CD4-positive, CD25-positive, alpha-beta regulatory T cell (primary cell): ENCODE results near the gene TMEM132C. TPM values are rescaled to one million over a fixed set of nuclear protein-coding genes. Genes with fewer than 3 reads are reported as not detected.
A peak's percentile ranks its signal among the peaks of the same experiment; 100 is the strongest.

Source experiments
- ATAC-seq, 2 donors: fragments of 150-1000 bp; cut with Tn5 transposase; one replicate each; pipeline ENCODE4 v1.10.0; 2021; ENCODE audit warnings: low read depth in 2 of 2, moderate number of reproducible peaks in 2 of 2, moderate library complexity in 1 of 2
- DNase-seq, 3 donors: peaks; one replicate each; pipeline versions ENCODE4 v3.0.0 to v3.0.0-alpha.2; 2012 to 2022; ENCODE audit warnings: mixed read lengths in 1 of 3
- H3K27ac ChIP-seq: one replicate; pipeline ENCODE4 v1.7.0; 2013; ENCODE audit warnings: mild to moderate bottlenecking, low read length; ENCODE audit not compliant: insufficient read depth, poor library complexity, severe bottlenecking
- H3K27me3 ChIP-seq: one replicate; pipeline ENCODE4 v1.7.0; 2013; ENCODE audit warnings: low read length; ENCODE audit not compliant: control insufficient read depth, insufficient read depth
- H3K36me3 ChIP-seq: one replicate; pipeline ENCODE4 v1.7.0; 2013; ENCODE audit warnings: mild to moderate bottlenecking, low read length, moderate library complexity; ENCODE audit not compliant: control insufficient read depth, insufficient read depth
- H3K4me1 ChIP-seq: 2 replicates; pipeline ENCODE4 v1.7.0; 2013; ENCODE audit warnings: mild to moderate bottlenecking, low read length; ENCODE audit not compliant: insufficient read depth, control insufficient read depth, poor library complexity, severe bottlenecking
- H3K4me3 ChIP-seq: one replicate; pipeline ENCODE4 v1.7.0; 2013; ENCODE audit warnings: low read depth, mild to moderate bottlenecking, low read length, moderate library complexity
- H3K9me3 ChIP-seq, 2 experiments: 1 replicate in 1 of 2; 2 replicates in 1 of 2; pipeline ENCODE4 v1.7.0; 2013; ENCODE audit warnings: low read length in 2 of 2, mild to moderate bottlenecking in 1 of 2, moderate library complexity in 1 of 2; ENCODE audit not compliant: control insufficient read depth in 2 of 2
- H3K27ac Mint-ChIP-seq, 3 donors: one replicate each; pipeline ENCODE4 v1.8.0; 2020 to 2022; ENCODE audit warnings: mild to moderate bottlenecking in 3 of 3, mixed read lengths in 3 of 3, moderate library complexity in 2 of 3
- H3K27me3 Mint-ChIP-seq: one replicate; pipeline ENCODE4 v1.8.0; 2022; ENCODE audit warnings: mild to moderate bottlenecking, mixed read lengths
- H3K36me3 Mint-ChIP-seq: one replicate; pipeline ENCODE4 v1.8.0; 2020; ENCODE audit warnings: mixed read lengths
- H3K4me1 Mint-ChIP-seq, 4 donors: one replicate each; pipeline ENCODE4 v1.8.0; 2020 to 2022; ENCODE audit warnings: mixed read lengths in 4 of 4, mild to moderate bottlenecking in 1 of 4
- H3K4me3 Mint-ChIP-seq, 4 donors: one replicate each; pipeline ENCODE4 v1.8.0; 2020 to 2022; ENCODE audit warnings: mild to moderate bottlenecking in 4 of 4, mixed read lengths in 4 of 4, moderate library complexity in 3 of 4
- H3K9me3 Mint-ChIP-seq, 7 donors: one replicate each; pipeline ENCODE4 v1.8.0; 2020 to 2022; ENCODE audit warnings: mixed read lengths in 7 of 7, mild to moderate bottlenecking in 3 of 7, moderate library complexity in 2 of 7
- polyA plus RNA-seq, 4 donors: library from polyadenylated mRNA; unstranded; fragments of 300-500 nt; fragmentation: Illumina TruSeq; gene quantifications; one replicate each; pipeline ENCODE4 v1.2.3, GENCODE V29; 2021
- total RNA-seq: library from RNA; stranded (reverse); gene quantifications from one replicate; pipeline ENCODE4 v1.2.3, GENCODE V29; 2022

Gene TMEM132C
- total and polyA plus RNA-seq, 5 donors from 2014 or later = 0.06 TPM; not detected in 4

- no peaks in the 10 kb centered on the region for H3K9me3 ChIP-seq
- H3K4me1 ChIP-seq = no peaks in the 10 kb centered on the region
- H3K9me3 Mint-ChIP-seq = peaks cover 0 to 13% (median 1%) of the 10 kb centered on the region in 7 donors
- no peaks in the 10 kb centered on the region for H3K27me3 ChIP-seq
- DNase-seq = no peak
- no peaks in the 10 kb centered on the region for H3K4me1 Mint-ChIP-seq
- no peak overlapping the region for H3K4me3 Mint-ChIP-seq
- H3K4me3 ChIP-seq = no peak overlapping the region
- H3K27ac ChIP-seq = no peak overlapping the region
- no peak for ATAC-seq
- H3K27ac Mint-ChIP-seq = no peak overlapping the region
- no peaks in the 10 kb centered on the region for H3K36me3 ChIP-seq
- no peaks in the 10 kb centered on the region for H3K36me3 Mint-ChIP-seq
- H3K27me3 Mint-ChIP-seq = no peaks in the 10 kb centered on the region
Measured at GRCh38 chr12:128425666-128426331, 158.8 kb downstream of the TMEM132C start.

GRCh38 chr12:128426511-128426910, 159.5 kb downstream of the TMEM132C start:
- Mint-ChIP-seq H3K36me3 (no peaks in the 10 kb centered on the region), H3K4me3 (no peak overlapping the region), H3K4me1 (no peaks in the 10 kb centered on the region), H3K27me3 (no peaks in the 10 kb centered on the region), H3K27ac (no peak overlapping the region), H3K9me3 (peaks cover 0 to 7% (median 1%) of the 10 kb centered on the region in 7 donors)
- DNase-seq = no peak
- no peak for ATAC-seq
- H3K4me1 ChIP-seq = no peaks in the 10 kb centered on the region
- no peaks in the 10 kb centered on the region for H3K9me3 ChIP-seq
- no peak overlapping the region for H3K27ac ChIP-seq
- H3K4me3 ChIP-seq = no peak overlapping the region
- no peaks in the 10 kb centered on the region for H3K36me3 ChIP-seq
- H3K27me3 ChIP-seq = no peaks in the 10 kb centered on the region

DNA sequence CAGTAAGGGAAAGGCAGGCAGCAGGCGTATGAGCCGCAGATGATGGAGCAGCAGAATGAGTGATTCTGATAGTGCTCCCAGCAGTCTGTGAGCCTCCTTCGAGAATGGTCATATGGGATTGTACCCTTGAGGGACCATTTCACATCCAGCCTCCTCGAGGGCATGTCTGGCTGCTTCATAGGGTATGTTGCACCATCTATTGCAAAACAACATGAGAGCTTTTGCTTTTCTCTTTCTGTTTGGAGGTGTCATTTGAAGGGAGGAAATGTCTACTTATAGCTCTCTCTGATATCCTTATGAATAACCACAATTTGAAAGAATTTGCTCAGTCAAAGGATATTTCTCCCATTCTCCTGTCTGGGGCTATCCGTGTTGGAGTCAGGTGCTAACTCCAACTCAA, 172.8 kb downstream of the TMEM132C start:
- Mint-ChIP-seq H3K27me3 (no peaks in the 10 kb centered on the region), H3K4me1 (no peaks in the 10 kb centered on the region), H3K36me3 (no peaks in the 10 kb centered on the region), H3K4me3 (no peak overlapping the region), H3K27ac (no peak overlapping the region), H3K9me3 (peaks cover 0 to 10% (median 1%) of the 10 kb centered on the region in 7 donors)
- H3K27ac ChIP-seq = no peak overlapping the region
- no peaks in the 10 kb centered on the region for H3K9me3 ChIP-seq
- H3K4me3 ChIP-seq = no peak overlapping the region
- no peaks in the 10 kb centered on the region for H3K4me1 ChIP-seq
- no peaks in the 10 kb centered on the region for H3K27me3 ChIP-seq
- no peak for DNase-seq
- no peaks in the 10 kb centered on the region for H3K36me3 ChIP-seq
- no peak for ATAC-seq

GRCh38 chr12:128442096-128442495, 175.1 kb downstream of the TMEM132C start:
- no peaks in the 10 kb centered on the region for H3K36me3 Mint-ChIP-seq
- Histone ChIP-seq H3K4me3 (no peak overlapping the region), H3K27ac (no peak overlapping the region), H3K36me3 (no peaks in the 10 kb centered on the region), H3K4me1 (no peaks in the 10 kb centered on the region), H3K27me3 (no peaks in the 10 kb centered on the region), H3K9me3 (no peaks in the 10 kb centered on the region)
- H3K4me3 Mint-ChIP-seq = no peak overlapping the region
- ATAC-seq (no peak), DNase-seq (no peak)
- H3K9me3 Mint-ChIP-seq = peaks cover 0 to 7% (median 1%) of the 10 kb centered on the region in 7 donors
- no peaks in the 10 kb centered on the region for H3K4me1 Mint-ChIP-seq
- no peaks in the 10 kb centered on the region for H3K27me3 Mint-ChIP-seq
- peak overlapping the region in 1 of 3 donors; percentile 65 for H3K27ac Mint-ChIP-seq

GRCh38 chr12:128444598-128444997, 177.6 kb downstream of the TMEM132C start:
- H3K36me3 ChIP-seq = no peaks in the 10 kb centered on the region
- no peaks in the 10 kb centered on the region for H3K9me3 ChIP-seq
- no peaks in the 10 kb centered on the region for H3K27me3 ChIP-seq
- no peak overlapping the region for H3K4me3 Mint-ChIP-seq
- no peak overlapping the region for H3K4me3 ChIP-seq
- H3K4me1 Mint-ChIP-seq = no peaks in the 10 kb centered on the region
- no peaks in the 10 kb centered on the region for H3K4me1 ChIP-seq
- H3K36me3 Mint-ChIP-seq = no peaks in the 10 kb centered on the region
- H3K27me3 Mint-ChIP-seq = no peaks in the 10 kb centered on the region
- H3K27ac Mint-ChIP-seq = no peak overlapping the region
- peaks cover 0 to 7% (median 0%) of the 10 kb centered on the region in 7 donors for H3K9me3 Mint-ChIP-seq
- ATAC-seq (no peak), DNase-seq (no peak)
- H3K27ac ChIP-seq = no peak overlapping the region

GRCh38 chr12:128445415-128446127, 178.6 kb downstream of the TMEM132C start:
- no peaks in the 10 kb centered on the region for H3K9me3 ChIP-seq
- H3K27me3 ChIP-seq = no peaks in the 10 kb centered on the region
- ATAC-seq = no peak
- no peaks in the 10 kb centered on the region for H3K4me1 Mint-ChIP-seq
- H3K9me3 Mint-ChIP-seq = peaks cover 0 to 5% (median 0%) of the 10 kb centered on the region in 7 donors
- H3K27ac ChIP-seq = no peak overlapping the region
- DNase-seq = no peak
- no peak overlapping the region for H3K4me3 Mint-ChIP-seq
- H3K4me3 ChIP-seq = no peak overlapping the region
- no peaks in the 10 kb centered on the region for H3K36me3 ChIP-seq
- H3K27ac Mint-ChIP-seq = no peak overlapping the region
- H3K27me3 Mint-ChIP-seq = no peaks in the 10 kb centered on the region
- no peaks in the 10 kb centered on the region for H3K4me1 ChIP-seq
- H3K36me3 Mint-ChIP-seq = no peaks in the 10 kb centered on the region

DNA sequence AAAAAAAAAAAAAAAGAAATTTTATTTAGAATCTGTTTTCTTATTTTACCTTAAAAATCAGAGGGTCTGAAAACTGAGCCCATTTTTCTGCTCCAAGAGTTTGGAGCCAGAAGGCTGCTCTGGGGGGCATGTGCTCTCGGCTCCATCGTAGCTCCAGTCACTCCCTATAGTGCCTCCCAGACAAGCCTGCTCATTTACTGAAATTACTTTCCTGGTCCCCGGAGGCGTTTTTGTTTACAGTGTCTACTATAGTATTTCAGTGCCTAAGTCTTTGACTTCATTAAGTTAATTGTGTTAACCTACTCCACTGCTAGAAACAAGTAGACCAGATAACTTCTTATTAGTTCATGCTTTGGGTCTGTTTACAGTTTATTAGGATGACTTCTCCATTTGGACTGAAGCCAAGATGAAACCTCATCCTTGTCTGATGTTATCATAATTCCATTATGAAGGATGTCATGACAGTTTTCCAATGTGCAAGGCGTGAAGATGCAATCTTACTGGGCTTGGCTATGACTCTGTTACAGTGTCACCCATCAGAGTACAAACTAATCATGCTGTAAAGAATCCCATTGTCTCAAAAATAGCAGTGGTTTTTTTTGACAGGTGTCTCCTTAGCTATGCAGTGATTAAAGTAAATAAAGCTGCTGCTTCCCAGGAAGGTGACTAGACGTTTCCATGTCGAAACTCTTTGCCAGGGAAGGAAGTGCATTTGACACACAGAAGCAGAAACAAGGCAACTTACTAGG, 182.3 kb downstream of the TMEM132C start:
- H3K4me3 Mint-ChIP-seq = no peak overlapping the region
- no peak for ATAC-seq
- H3K27ac Mint-ChIP-seq = no peak overlapping the region
- H3K27ac ChIP-seq = no peak overlapping the region
- H3K36me3 Mint-ChIP-seq = no peaks in the 10 kb centered on the region
- DNase-seq = no peak
- peaks cover 0 to 3% (median 0%) of the 10 kb centered on the region in 7 donors for H3K9me3 Mint-ChIP-seq
- no peaks in the 10 kb centered on the region for H3K27me3 ChIP-seq
- no peaks in the 10 kb centered on the region for H3K27me3 Mint-ChIP-seq
- no peaks in the 10 kb centered on the region for H3K9me3 ChIP-seq
- no peaks in the 10 kb centered on the region for H3K4me1 ChIP-seq
- H3K4me1 Mint-ChIP-seq = no peaks in the 10 kb centered on the region
- H3K4me3 ChIP-seq = no peak overlapping the region
- no peaks in the 10 kb centered on the region for H3K36me3 ChIP-seq
